ENCODE measurements around the gene RPL11.
"Not testable (repeated sequence)": the region's sequence is repeated elsewhere in the genome, so short reads cannot be mapped to it uniquely, and the experiment has no call there.

RPL11 gene

GRCh38 chr1:23685197-23685596 lies 6.4 kb upstream of the RPL11 start:
- not testable (repeated sequence) for DNase-seq (ENCODE audit: low read depth)

GRCh38 chr1:23687680-23688079 lies 3.9 kb upstream of the RPL11 start:
- not testable (repeated sequence) for DNase-seq (ENCODE audit: low read depth)

- not testable (repeated sequence) for DNase-seq (ENCODE audit: low read depth)
Measured at GRCh38 chr1:23688281-23688680, 3.3 kb upstream of the RPL11 start.

- DNase-seq (ENCODE audit: low read depth), result no peak
Measured at GRCh38 chr1:23692308-23692871, 784 bp downstream of the RPL11 start.

- no peak for DNase-seq (ENCODE audit: low read depth)
Measured at GRCh38 chr1:23693599-23693998, 2.0 kb downstream of the RPL11 start.

- no peak for DNase-seq (ENCODE audit: low read depth)
Measured at GRCh38 chr1:23694371-23694770, 2.8 kb downstream of the RPL11 start.

GRCh38 chr1:23695667-23696066 lies 4.1 kb downstream of the RPL11 start:
- no peak for DNase-seq (ENCODE audit: low read depth)

- DNase-seq (ENCODE audit: low read depth), result no peak
Measured at GRCh38 chr1:23696335-23696989, 4.9 kb downstream of the RPL11 start.

- no peak for DNase-seq (ENCODE audit: low read depth)
Measured at GRCh38 chr1:23698466-23698865, 6.9 kb downstream of the RPL11 start.

- no peak for DNase-seq (ENCODE audit: low read depth)
Measured at GRCh38 chr1:23699280-23700179, 7.9 kb downstream of the RPL11 start.

GRCh38 chr1:23701310-23701709 lies 9.7 kb downstream of the RPL11 start:
- no peak for DNase-seq (ENCODE audit: low read depth)

GRCh38 chr1:23701996-23702395 lies 10.4 kb downstream of the RPL11 start:
- no peak for DNase-seq (ENCODE audit: low read depth)

GRCh38 chr1:23704834-23705495 lies 13.4 kb downstream of the RPL11 start:
- DNase-seq (ENCODE audit: low read depth), result no peak

GRCh38 chr1:23709229-23709628 lies 17.6 kb downstream of the RPL11 start:
- DNase-seq (ENCODE audit: low read depth), result no peak

GRCh38 chr1:23718482-23718881 lies 26.9 kb downstream of the RPL11 start:
- peak; percentile 39 for DNase-seq (ENCODE audit: low read depth)

- peak; percentile 75 for DNase-seq (ENCODE audit: low read depth)
Measured at GRCh38 chr1:23719162-23719820, 27.7 kb downstream of the RPL11 start.

- DNase-seq (ENCODE audit: low read depth), result no peak
Measured at GRCh38 chr1:23720256-23720995, 28.8 kb downstream of the RPL11 start.

- DNase-seq (ENCODE audit: low read depth), result no peak
Measured at GRCh38 chr1:23722652-23723051, 31.0 kb downstream of the RPL11 start.

GRCh38 chr1:23726686-23727085 lies 35.1 kb downstream of the RPL11 start:
- no peak for DNase-seq (ENCODE audit: low read depth)

GRCh38 chr1:23727362-23727811 lies 35.8 kb downstream of the RPL11 start:
- peak; percentile 96 for DNase-seq (ENCODE audit: low read depth)

Data from iris pigment epithelial cell (primary cell).